ENCODE results near the gene OMP. TPM values are rescaled to one million over a fixed set of nuclear protein-coding genes. Genes with fewer than 3 reads are reported as not detected.

The OMP gene
- total RNA-seq, 1 experiment from 2014 or later: 1.4 TPM

- Histone ChIP-seq H3K4me1 (replicated peaks; ENCODE audit: insufficient read depth) (peaks cover 57% of the 10 kb centered on the region), H3F3A (ENCODE audit: insufficient read depth, low read depth) (peaks cover 21% of the 10 kb centered on the region; the same call in 1 of the 2 replicates), H3K79me2 (ENCODE audit: low read depth) (no peaks in the 10 kb centered on the region), H3K27ac (no peak overlapping the region), H3K36me3 (ENCODE audit: low read depth) (no peaks in the 10 kb centered on the region), H3K27me3 (ENCODE audit: insufficient read depth, low read depth) (no peaks in the 10 kb centered on the region), H2AFZ (no peak overlapping the region), H4K20me1 (ENCODE audit: insufficient read depth) (no peaks in the 10 kb centered on the region), H3K4me2 (peak overlapping the region; percentile 62; the same call in 1 of the 2 replicates), H3K4me3 (no peak overlapping the region), H3K9me3 (ENCODE audit: insufficient read depth, low read depth) (no peaks in the 10 kb centered on the region), H3K9me2 (ENCODE audit: insufficient read depth) (no peaks in the 10 kb centered on the region)
- DNase-seq: no peak
- POLR2A ChIA-PET (ENCODE audit: unreplicated experiment): no interaction called here
- intact Hi-C loops (cut with micrococcal nuclease; ENCODE audit: unreplicated experiment): no loop called here
- no peak for TF ChIP-seq EZH2 (IDR thresholded peaks at IDR 0.05; ENCODE audit: low read depth)
- TF ChIP-seq, protein P1, sequence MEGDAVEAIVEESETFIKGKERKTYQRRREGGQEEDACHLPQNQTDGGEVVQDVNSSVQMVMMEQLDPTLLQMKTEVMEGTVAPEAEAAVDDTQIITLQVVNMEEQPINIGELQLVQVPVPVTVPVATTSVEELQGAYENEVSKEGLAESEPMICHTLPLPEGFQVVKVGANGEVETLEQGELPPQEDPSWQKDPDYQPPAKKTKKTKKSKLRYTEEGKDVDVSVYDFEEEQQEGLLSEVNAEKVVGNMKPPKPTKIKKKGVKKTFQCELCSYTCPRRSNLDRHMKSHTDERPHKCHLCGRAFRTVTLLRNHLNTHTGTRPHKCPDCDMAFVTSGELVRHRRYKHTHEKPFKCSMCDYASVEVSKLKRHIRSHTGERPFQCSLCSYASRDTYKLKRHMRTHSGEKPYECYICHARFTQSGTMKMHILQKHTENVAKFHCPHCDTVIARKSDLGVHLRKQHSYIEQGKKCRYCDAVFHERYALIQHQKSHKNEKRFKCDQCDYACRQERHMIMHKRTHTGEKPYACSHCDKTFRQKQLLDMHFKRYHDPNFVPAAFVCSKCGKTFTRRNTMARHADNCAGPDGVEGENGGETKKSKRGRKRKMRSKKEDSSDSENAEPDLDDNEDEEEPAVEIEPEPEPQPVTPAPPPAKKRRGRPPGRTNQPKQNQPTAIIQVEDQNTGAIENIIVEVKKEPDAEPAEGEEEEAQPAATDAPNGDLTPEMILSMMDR (conservative IDR thresholded peaks at IDR 0.05): no peak
- CTCF ChIA-PET: interaction anchor here (1.5 kb wide), 1 partner anchor 19 kb away, joined by 8 read pairs; no protein-coding TSS in a partner anchor
- BruUV-seq (replicated peaks): no TSS peak
These were observed 30.7 kb upstream of the OMP start for GRCh38 chr11:77071671-77072605.

GRCh38 chr11:77072851-77073327, 29.8 kb upstream of the OMP start:
- BruUV-seq (replicated peaks): no TSS peak
- Histone ChIP-seq H3K4me1 (replicated peaks; ENCODE audit: insufficient read depth) (peaks cover 50% of the 10 kb centered on the region), H3K27me3 (ENCODE audit: insufficient read depth, low read depth) (no peaks in the 10 kb centered on the region), H3K4me3 (no peak overlapping the region), H4K20me1 (ENCODE audit: insufficient read depth) (no peaks in the 10 kb centered on the region), H3K4me2 (peak overlapping the region; percentile 62), H3K79me2 (ENCODE audit: low read depth) (no peaks in the 10 kb centered on the region), H3K27ac (peak overlapping the region; percentile 31; the same call in 1 of the 2 replicates), H3F3A (ENCODE audit: insufficient read depth, low read depth) (peaks cover 21% of the 10 kb centered on the region; the same call in 1 of the 2 replicates), H3K9me3 (ENCODE audit: insufficient read depth, low read depth) (no peaks in the 10 kb centered on the region), H3K9me2 (ENCODE audit: insufficient read depth) (no peaks in the 10 kb centered on the region), H3K36me3 (ENCODE audit: low read depth) (no peaks in the 10 kb centered on the region), H2AFZ (no peak overlapping the region)
- DNase-seq: no peak
- TF ChIP-seq, protein P1 (conservative IDR thresholded peaks at IDR 0.05): no peak
- no peak for TF ChIP-seq EZH2 (IDR thresholded peaks at IDR 0.05; ENCODE audit: low read depth)
- CTCF ChIA-PET: interaction anchor here (0.6 to 1.7 kb wide), 5 partner anchors 9 to 274 kb away, joined by 3 to 17 read pairs (median 4); no protein-coding TSS in a partner anchor
- intact Hi-C loops (cut with micrococcal nuclease; ENCODE audit: unreplicated experiment): loop anchor here (1.0 kb wide), 1 partner anchor 26 kb away; no protein-coding TSS in a partner anchor
- POLR2A ChIA-PET (ENCODE audit: unreplicated experiment): no interaction called here

- POLR2A ChIA-PET (ENCODE audit: unreplicated experiment): no interaction called here
- Histone ChIP-seq H3K4me2 (peak overlapping the region; percentile 62), H3K27me3 (ENCODE audit: insufficient read depth, low read depth) (no peaks in the 10 kb centered on the region), H3K9me3 (ENCODE audit: insufficient read depth, low read depth) (peaks cover 4% of the 10 kb centered on the region; the same call in 1 of the 2 replicates), H3K27ac (peak overlapping the region; percentile 31), H3K4me1 (replicated peaks; ENCODE audit: insufficient read depth) (peaks cover 50% of the 10 kb centered on the region), H3K36me3 (ENCODE audit: low read depth) (no peaks in the 10 kb centered on the region), H4K20me1 (ENCODE audit: insufficient read depth) (no peaks in the 10 kb centered on the region), H3K79me2 (ENCODE audit: low read depth) (no peaks in the 10 kb centered on the region), H3K9me2 (ENCODE audit: insufficient read depth) (no peaks in the 10 kb centered on the region), H3F3A (ENCODE audit: insufficient read depth, low read depth) (peaks cover 21% of the 10 kb centered on the region; the same call in 1 of the 2 replicates), H2AFZ (no peak overlapping the region; the same call in 1 of the 2 replicates), H3K4me3 (no peak overlapping the region)
- intact Hi-C loops (cut with micrococcal nuclease; ENCODE audit: unreplicated experiment): loop anchor here (1.0 kb wide), 2 partner anchors 15 to 26 kb away; no protein-coding TSS in a partner anchor
- no peak for TF ChIP-seq EZH2 (IDR thresholded peaks at IDR 0.05; ENCODE audit: low read depth)
- TF ChIP-seq, protein P1 (conservative IDR thresholded peaks at IDR 0.05): no peak; the same call in 1 of the 2 replicates
- DNase-seq: peak; percentile 75 to 83
- CTCF ChIA-PET: interaction anchor here (0.6 to 1.7 kb wide), 8 partner anchors 9 to 274 kb away, joined by 3 to 17 read pairs (median 4); no protein-coding TSS in a partner anchor
- BruUV-seq (replicated peaks): no TSS peak
These were observed 29.2 kb upstream of the OMP start for GRCh38 chr11:77073328-77074001.

All from PC-9 (cell line).